Measurements from ENCODE around the gene ADCY3.

Gene ADCY3

DNA sequence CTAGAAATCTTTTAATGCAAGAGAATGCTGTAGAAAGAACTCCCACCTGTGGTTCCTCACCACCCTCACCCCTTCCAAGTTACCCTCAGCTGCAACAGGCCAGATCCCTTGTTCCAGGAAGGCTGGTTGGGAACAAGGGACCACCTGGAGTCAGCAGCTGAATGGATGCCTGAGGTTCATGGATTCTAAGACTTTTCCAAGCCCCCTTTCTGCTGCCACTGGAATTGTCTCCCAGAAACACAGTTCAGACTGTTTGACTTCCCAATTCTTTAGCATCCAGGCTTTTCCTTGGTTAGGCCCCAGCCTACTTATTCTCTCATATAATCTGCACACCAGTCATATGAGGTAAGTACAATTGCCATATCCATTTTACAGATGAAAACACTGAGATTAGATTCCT, 8.0 kb upstream of the ADCY3 start:
- TF ChIP-seq, protein P1, sequence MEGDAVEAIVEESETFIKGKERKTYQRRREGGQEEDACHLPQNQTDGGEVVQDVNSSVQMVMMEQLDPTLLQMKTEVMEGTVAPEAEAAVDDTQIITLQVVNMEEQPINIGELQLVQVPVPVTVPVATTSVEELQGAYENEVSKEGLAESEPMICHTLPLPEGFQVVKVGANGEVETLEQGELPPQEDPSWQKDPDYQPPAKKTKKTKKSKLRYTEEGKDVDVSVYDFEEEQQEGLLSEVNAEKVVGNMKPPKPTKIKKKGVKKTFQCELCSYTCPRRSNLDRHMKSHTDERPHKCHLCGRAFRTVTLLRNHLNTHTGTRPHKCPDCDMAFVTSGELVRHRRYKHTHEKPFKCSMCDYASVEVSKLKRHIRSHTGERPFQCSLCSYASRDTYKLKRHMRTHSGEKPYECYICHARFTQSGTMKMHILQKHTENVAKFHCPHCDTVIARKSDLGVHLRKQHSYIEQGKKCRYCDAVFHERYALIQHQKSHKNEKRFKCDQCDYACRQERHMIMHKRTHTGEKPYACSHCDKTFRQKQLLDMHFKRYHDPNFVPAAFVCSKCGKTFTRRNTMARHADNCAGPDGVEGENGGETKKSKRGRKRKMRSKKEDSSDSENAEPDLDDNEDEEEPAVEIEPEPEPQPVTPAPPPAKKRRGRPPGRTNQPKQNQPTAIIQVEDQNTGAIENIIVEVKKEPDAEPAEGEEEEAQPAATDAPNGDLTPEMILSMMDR (IDR thresholded peaks at IDR 0.05; ENCODE audit: control insufficient read depth, extremely low read depth, insufficient read depth): no peak
- DNase-seq (ENCODE audit: low read depth): no peak
- no peak overlapping the region for H3K4me3 ChIP-seq (ENCODE audit: low read depth, low read length)

GRCh38 chr2:24926602-24927252, 6.7 kb upstream of the ADCY3 start:
- DNase-seq (ENCODE audit: low read depth): no peak
- TF ChIP-seq, protein P1 (IDR thresholded peaks at IDR 0.05; ENCODE audit: control insufficient read depth, extremely low read depth, insufficient read depth): no peak
- H3K4me3 ChIP-seq (ENCODE audit: low read depth, low read length): no peak overlapping the region

- DNase-seq (ENCODE audit: low read depth): no peak
- H3K4me3 ChIP-seq (ENCODE audit: low read depth, low read length): no peak overlapping the region
- TF ChIP-seq, protein P1 (IDR thresholded peaks at IDR 0.05; ENCODE audit: control insufficient read depth, extremely low read depth, insufficient read depth): no peak
Measured at GRCh38 chr2:24926220-24926601, 6.2 kb upstream of the ADCY3 start.

DNA sequence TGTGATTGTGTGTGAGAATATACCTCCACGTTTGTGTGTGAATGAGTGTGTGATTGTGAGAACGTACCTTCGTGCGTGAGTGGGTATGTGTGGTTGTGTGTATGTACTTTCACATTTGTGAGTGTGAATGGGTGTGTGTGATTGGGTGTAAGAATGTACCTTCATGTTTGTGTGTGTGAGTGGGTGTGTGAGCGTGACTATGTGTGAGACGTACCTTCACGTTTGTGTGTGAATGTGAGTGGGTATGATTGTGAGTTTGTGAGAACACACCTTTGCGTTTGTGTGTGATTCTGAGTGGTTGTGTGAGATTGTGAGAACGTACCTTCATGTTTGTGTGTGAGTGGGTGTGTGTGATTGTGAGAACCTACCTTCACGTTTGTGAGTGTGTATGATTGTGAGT, 5.8 kb upstream of the ADCY3 start:
- no peak overlapping the region for H3K4me3 ChIP-seq (ENCODE audit: low read depth, low read length)
- TF ChIP-seq, protein P1 (IDR thresholded peaks at IDR 0.05; ENCODE audit: control insufficient read depth, extremely low read depth, insufficient read depth): no peak
- no peak for DNase-seq (ENCODE audit: low read depth)

GRCh38 chr2:24924732-24925131, 4.7 kb upstream of the ADCY3 start:
- no peak for DNase-seq (ENCODE audit: low read depth)
- H3K4me3 ChIP-seq (ENCODE audit: low read depth, low read length): no peak overlapping the region
- TF ChIP-seq, protein P1 (IDR thresholded peaks at IDR 0.05; ENCODE audit: control insufficient read depth, extremely low read depth, insufficient read depth): no peak

GRCh38 chr2:24924266-24924665, 4.2 kb upstream of the ADCY3 start:
- TF ChIP-seq, protein P1 (IDR thresholded peaks at IDR 0.05; ENCODE audit: control insufficient read depth, extremely low read depth, insufficient read depth): no peak
- no peak overlapping the region for H3K4me3 ChIP-seq (ENCODE audit: low read depth, low read length)
- DNase-seq (ENCODE audit: low read depth): no peak

- no peak overlapping the region for H3K4me3 ChIP-seq (ENCODE audit: low read depth, low read length)
- no peak for DNase-seq (ENCODE audit: low read depth)
- TF ChIP-seq, protein P1 (IDR thresholded peaks at IDR 0.05; ENCODE audit: control insufficient read depth, extremely low read depth, insufficient read depth): no peak
Measured at GRCh38 chr2:24923106-24923505, 3.1 kb upstream of the ADCY3 start.
